Thyroid gland (tissue), 4 donors: ENCODE data around the gene GIT2.

Experiments used
- CTCF ChIP-seq, 6 experiments: fragments of 200-600 bp in 3 of 6; fragments of 450-650 bp in 3 of 6; sonication (generic) in 3 of 6; IDR thresholded peaks; one replicate each; pipeline ENCODE4 v1.5.1; 2016 to 2019; ENCODE audit warnings: antibody characterized with exemption in 6 of 6, mild to moderate bottlenecking in 2 of 6, inconsistent platforms in 1 of 6, moderate library complexity in 1 of 6
- POLR2A ChIP-seq, 2 donors: fragments of 450-650 bp; IDR thresholded peaks; one replicate each; pipeline ENCODE4 v1.6.1; 2017; ENCODE audit warnings: antibody characterized with exemption in 2 of 2, mild to moderate bottlenecking in 2 of 2, moderate library complexity in 1 of 2

DNA sequence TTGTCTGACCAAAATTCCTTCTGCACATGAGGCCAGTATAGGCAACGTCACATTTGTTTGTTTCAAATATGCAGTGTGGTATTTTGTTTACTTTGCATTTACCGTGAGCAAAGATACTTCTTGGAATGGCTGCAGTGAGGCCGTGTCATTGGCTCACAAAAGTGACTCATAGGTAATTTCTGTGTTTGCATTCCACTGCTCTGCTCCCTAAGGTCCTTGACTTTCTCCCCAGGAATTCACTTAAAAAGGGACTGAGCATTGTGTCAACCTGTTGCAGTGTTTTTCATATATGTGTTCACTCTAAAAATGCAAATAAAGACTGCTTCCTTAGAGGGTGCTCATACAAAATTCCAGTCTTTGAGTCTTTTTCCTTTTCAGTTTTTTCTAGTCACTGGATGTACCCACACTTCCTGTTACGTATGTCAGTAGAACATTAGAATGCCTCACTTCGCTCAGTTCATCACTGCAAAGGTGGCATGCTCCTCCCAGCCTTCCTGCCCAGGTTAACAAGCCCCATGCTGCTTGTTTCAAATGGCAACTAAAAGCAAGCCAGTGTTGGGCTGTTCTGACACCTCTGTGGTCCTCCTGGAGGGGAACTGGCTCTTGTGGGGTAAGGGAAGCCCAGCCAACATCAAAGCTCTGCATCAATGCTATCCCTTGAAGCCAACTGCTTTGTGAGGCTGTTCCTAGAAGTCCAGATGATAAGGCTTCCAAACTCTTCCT, 43.1 kb upstream of the GIT2 start:
- TF ChIP-seq POLR2A (IDR thresholded peaks at IDR 0.05): peak in 1 of 2 donors; percentile 58
- TF ChIP-seq CTCF (IDR thresholded peaks at IDR 0.05): no peak
